ENCODE results near the gene CDH12. TPM values are rescaled to one million over a fixed set of nuclear protein-coding genes. Genes with fewer than 3 reads are reported as not detected.

The CDH12 gene
- total RNA-seq, 4 donors from 2014 or later, result not detected

GRCh38 chr5:22719842-22720241 lies 133.3 kb downstream of the CDH12 start:
- no peaks in the 10 kb centered on the region for H3K27me3 ChIP-seq
- no peak overlapping the region for H3K27ac ChIP-seq
- no peak for DNase-seq
- no peak for TF ChIP-seq POLR2A (IDR thresholded peaks at IDR 0.05)
- TF ChIP-seq CTCF (IDR thresholded peaks at IDR 0.05), result no peak
- no peaks in the 10 kb centered on the region for H3K4me1 ChIP-seq
- WGBS, 2 donors, result 81 to 86% methylated on average over 3 of the region's 3 CpGs
- no peak overlapping the region for H3K4me3 ChIP-seq (replicated peaks in 1 of 3)
- no peaks in the 10 kb centered on the region for H3K9me3 ChIP-seq
- intact Hi-C loops (cut with DNase I), result no loop called here
- H3K36me3 ChIP-seq, result no peaks in the 10 kb centered on the region

- no peak overlapping the region for H3K27ac ChIP-seq
- no peak for DNase-seq
- 42 to 49% methylated on average over 2 of the region's 2 CpGs for WGBS, 2 donors
- intact Hi-C loops (cut with DNase I), result no loop called here
- H3K4me1 ChIP-seq, result no peaks in the 10 kb centered on the region
- H3K27me3 ChIP-seq, result no peaks in the 10 kb centered on the region
- H3K36me3 ChIP-seq, result no peaks in the 10 kb centered on the region
- no peaks in the 10 kb centered on the region for H3K9me3 ChIP-seq
- no peak for TF ChIP-seq CTCF (IDR thresholded peaks at IDR 0.05)
- no peak overlapping the region for H3K4me3 ChIP-seq (replicated peaks in 1 of 3)
Measured at GRCh38 chr5:22710660-22711059, 142.5 kb downstream of the CDH12 start.

- Histone ChIP-seq H3K9me3 (no peaks in the 10 kb centered on the region), H3K27ac (no peak overlapping the region), H3K36me3 (no peaks in the 10 kb centered on the region), H3K4me1 (no peaks in the 10 kb centered on the region), H3K4me3 (replicated peaks in 1 of 3) (no peak overlapping the region), H3K27me3 (no peaks in the 10 kb centered on the region)
- no peak for DNase-seq
- TF ChIP-seq POLR2A (IDR thresholded peaks at IDR 0.05), result no peak
- TF ChIP-seq CTCF (IDR thresholded peaks at IDR 0.05), result no peak
- intact Hi-C loops (cut with DNase I), result no loop called here
Measured at GRCh38 chr5:22709743-22710142, 143.4 kb downstream of the CDH12 start.

- intact Hi-C loops (cut with DNase I), result no loop called here
- H3K36me3 ChIP-seq, result no peaks in the 10 kb centered on the region
- H3K4me3 ChIP-seq (replicated peaks in 1 of 3), result no peak overlapping the region
- H3K4me1 ChIP-seq, result no peaks in the 10 kb centered on the region
- TF ChIP-seq CTCF (IDR thresholded peaks at IDR 0.05) (no peak), POLR2A (IDR thresholded peaks at IDR 0.05) (no peak)
- DNase-seq, result no peak
- no peak overlapping the region for H3K27ac ChIP-seq
- H3K9me3 ChIP-seq, result no peaks in the 10 kb centered on the region
- WGBS, 2 donors, result 80% methylated on average over 9 of the region's 9 CpGs
- no peaks in the 10 kb centered on the region for H3K27me3 ChIP-seq
Measured at GRCh38 chr5:22708770-22709328, 144.3 kb downstream of the CDH12 start.

GRCh38 chr5:22706901-22707300 lies 146.2 kb downstream of the CDH12 start:
- H3K9me3 ChIP-seq, result no peaks in the 10 kb centered on the region
- intact Hi-C loops (cut with DNase I), result no loop called here
- whole genome bisulfite sequencing, 2 donors, result 83 to 87% methylated on average over 1 of the region's 1 CpG
- no peak for TF ChIP-seq CTCF (IDR thresholded peaks at IDR 0.05)
- no peak for TF ChIP-seq POLR2A (IDR thresholded peaks at IDR 0.05)
- no peaks in the 10 kb centered on the region for H3K27me3 ChIP-seq
- H3K36me3 ChIP-seq, result no peaks in the 10 kb centered on the region
- no peak overlapping the region for H3K4me3 ChIP-seq (replicated peaks in 1 of 3)
- H3K4me1 ChIP-seq, result no peaks in the 10 kb centered on the region
- no peak overlapping the region for H3K27ac ChIP-seq
- DNase-seq, result no peak

Measured in thyroid gland (tissue), 4 donors.